ENCODE measurements around the gene IL23R.

IL23R gene

DNA sequence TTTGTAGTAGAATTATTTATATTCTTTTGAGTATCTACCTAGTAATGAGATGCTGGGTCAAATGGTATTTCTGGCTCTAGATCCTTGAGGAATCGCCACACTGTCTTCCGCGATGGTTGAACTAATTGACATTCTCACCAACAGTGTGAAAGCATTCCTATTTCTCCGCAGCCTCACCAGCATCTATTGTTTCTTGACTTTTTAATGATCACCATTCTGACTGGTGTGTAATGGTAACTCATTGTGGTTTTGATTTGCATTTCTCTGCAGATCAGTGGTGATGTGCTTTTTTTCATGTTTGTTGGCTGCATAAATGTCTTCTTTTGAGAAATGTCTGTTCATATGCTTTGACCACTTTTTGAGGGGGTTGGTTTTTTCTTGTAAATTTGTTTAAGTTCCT is 15.3 kb upstream of the IL23R start:
- no peak for DNase-seq

DNA sequence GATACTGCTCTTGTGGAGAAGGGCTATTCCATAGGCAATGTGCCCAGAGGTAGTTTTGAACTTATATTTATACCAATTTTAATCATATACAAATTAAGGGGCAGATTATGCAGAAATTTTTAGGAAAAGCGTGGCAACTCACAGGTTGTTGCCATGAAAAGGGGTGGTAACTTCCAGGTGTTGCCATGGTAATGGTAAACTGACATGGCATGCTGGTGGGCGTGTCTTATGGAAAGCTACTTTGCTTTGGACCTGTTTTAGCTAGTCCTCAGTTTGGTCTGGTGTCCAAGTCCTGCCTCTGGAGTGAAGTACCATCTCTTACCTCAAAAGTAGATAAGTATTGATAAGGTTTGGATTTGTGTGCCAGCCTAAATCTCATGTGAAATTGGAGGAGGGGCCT is 7.9 kb upstream of the IL23R start:
- DNase-seq = no peak

DNA sequence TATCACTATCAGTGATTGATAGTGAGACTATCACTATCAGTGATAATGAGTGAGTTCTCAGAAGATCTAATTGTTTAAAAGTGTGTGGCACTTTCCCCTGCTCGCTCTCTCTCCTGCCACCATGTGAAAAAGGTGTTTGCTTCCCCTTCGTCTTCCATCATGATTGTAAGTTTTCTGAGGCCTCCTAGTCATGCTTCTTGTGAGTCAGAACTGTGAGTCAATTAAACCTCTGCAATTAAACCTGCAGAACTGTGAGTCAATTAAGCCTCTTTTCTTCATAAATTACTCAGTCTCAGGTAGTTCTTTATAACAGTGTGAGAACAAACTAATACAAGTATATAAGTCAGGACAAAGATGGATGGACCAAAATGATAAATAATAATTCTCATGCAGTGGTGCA is 7.0 kb upstream of the IL23R start:
- no peak for DNase-seq

DNA sequence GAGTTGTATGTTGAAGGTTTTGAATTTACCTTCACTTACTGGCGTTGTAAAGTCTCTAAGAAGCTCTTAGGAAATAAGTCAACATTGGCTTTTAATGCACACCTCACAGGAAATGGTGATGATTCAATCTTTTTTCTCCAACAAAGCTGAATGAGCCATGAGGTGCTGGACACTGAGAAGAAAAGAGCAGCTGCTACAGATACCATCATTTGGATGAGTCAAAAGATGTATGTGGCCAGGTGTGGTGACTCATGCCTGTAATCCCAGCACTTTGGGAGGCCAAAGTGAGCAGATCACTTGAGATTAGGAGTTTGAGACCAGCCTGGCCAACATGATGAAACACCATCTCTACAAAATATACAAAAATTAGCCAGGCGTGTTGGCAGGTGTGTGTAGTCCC is 3.3 kb upstream of the IL23R start:
- no peak for DNase-seq

DNA sequence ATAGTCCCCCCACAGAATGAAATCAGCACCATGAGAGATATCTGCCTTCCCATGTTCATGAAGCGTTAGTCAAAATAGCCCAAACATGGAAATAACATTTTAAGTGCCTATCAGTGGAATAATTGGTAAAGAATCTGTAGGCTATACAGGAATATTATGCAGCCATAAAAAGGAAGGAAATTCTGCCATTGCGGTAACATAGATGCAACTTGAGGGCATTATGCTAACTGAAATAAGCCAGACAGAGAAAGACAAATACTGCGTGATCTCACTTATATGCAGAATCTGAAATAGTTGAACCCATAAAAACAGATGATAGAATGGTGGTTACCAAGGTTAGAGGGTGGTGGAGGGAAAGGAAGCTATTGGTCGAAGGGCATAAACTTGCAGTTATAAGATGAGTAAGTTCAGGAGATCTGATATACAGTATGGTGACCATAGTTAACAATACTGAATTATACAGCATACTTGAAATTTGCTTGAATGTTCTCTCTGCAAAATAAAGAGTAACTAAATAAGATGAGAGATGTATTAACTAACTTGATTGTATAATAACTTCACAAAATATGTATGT is 699 bp upstream of the IL23R start:
- no peak for DNase-seq

DNA sequence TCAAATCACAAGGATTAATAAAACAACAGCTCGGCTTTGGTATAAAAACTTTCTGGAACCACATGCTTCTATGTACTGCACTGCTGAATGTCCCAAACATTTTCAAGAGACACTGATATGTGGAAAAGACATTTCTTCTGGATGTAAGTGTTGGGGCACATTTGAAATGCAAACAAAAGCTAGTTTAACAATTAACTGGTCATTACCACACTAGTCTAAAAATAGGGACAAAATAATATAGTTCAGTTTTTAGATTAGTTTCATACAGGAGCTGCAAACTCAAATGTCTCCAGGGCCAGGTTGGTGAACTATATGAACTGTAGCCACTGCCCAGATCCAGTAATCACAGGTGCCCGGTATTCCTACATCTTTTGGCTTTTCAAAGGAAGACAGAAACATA is 3.2 kb downstream of the IL23R start:
- DNase-seq = no peak

DNA sequence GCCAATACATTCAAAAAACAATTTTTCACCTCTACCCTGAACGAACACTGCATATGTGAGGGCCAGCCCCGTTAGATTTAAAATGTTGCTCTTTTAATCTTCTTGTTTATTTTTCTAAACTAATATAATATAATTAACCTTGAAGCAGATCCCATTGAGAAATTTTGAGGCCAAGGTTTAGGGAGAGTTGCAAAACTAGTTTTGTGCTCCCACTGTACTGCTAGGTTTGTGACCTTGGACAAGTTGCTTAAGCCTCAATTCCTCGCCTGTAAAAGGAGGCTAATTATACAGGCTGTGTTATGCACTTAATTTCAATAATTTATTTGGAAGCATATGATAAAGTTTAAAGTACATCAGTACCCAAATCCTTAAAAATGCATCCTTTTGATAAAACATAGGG is 3.7 kb downstream of the IL23R start:
- no peak for DNase-seq

DNA sequence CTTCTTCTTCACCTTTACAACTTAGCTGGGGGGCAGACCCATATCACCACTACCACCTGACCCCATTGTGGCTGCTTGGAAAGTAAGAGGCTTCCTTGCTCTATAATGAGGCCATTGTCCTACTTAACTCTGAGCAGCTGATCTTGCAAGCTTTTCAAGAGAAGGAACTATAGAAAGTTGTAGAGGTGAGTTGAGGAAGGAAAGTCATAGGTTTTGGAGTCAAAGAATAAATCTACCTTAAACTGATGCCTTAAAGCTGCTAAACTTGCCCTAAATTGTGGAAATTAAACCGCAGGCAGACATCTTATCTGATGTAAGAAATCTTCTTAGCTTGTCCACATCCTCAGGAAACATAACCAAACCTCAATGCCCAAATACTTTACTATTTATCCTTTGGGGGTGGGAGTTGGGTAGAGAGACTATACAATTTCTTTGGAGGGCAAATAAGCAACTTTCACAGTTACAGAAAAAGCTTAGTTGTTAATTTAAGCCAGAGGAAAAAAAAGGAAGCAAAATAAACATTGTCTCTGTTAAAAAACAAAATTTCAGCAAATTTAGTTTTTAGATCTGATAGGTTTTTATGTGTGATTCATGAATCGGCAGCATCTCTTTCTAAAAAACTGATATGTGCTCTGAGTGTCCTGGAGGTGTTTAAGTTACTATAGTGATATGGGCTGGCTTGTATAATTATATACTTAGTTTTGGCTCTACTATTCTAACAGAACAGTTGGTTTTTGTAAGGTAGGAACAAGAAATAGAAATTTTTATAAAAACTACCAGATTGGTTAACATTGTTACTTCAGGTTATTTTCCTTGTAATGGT is 4.7 kb downstream of the IL23R start:
- DNase-seq = no peak

DNA sequence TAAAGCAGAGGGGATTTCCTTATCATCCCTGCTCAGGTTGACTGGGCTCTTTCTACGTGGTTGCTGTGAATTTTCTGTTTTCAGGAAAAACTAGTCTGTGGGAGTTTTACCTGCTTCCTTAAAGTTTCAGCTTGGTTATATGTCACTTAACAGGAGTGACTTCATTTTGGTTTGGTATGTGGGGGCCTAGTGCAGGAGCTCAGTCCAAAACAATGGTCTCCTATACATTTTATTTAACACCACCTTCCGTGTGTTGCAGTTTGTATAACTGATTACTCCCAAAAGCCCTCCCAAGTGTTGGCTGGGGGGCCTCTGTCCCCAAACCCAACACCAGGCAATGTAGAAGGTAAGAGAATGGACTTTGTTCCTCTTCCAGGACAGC is 5.3 kb downstream of the IL23R start:
- DNase-seq = no peak

DNA sequence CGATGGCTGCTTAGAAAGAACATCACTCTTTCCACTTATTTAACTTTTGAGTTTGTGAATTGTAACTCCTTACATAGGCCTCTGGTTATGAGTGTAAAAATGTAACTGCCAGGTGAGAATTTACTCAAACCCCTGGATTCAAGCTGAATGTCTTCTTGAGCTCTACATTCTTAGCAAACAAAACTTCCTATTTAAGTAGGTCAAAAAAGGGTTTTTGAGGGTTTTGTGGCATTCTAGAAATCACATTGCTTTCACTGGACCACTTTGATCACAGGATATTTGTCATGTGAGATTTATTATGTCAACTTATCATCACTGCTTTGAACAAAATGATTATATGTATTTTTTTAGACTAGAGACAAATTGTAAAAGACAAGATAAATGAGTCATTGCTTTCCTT is 5.7 kb downstream of the IL23R start:
- DNase-seq = no peak

DNA sequence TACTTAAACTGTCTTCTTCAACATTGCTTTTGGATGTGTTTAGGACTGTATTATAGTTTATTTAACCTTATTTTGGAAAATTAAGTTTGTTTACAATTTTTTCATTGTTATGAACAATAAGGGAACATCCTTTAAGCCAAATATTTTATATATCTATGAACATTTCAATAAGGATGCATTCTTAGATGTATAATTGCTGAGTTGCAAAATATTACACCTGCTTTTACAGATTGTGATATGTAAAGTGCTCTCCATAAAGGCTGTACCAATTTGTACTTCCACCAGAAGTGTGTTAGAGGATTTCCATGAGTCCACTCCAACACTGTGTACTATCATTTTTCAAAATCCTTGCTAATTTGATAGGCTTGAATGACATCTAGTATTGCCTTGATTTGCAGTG is 7.7 kb downstream of the IL23R start:
- no peak for DNase-seq

DNA sequence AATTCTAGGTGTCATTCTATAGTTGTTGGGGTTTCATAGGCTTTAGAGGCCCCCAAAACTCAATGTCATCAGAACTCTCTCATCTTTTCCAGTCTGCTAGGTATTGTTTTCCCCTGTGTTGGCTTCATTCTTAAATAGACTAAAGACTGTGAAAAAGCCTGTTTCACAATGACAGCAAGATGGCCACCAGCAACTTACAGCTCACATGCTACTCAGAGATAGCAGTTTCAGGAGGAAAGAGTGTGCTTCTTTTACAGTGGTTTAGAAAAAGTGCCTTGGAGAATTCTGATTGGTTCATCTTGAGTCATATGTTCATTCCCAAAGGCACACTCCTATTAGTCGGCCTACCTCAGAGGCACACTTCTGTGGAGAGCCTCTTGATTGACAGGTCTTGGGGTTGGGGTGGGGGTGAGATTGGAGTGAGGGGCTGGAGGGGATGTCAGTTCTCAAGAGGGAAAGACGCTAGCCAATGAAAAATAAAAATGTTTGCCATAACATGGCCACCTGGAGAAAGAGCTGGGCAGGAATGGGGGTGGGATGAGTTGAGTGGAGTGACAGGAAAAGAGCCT is 8.5 kb downstream of the IL23R start:
- DNase-seq = no peak

DNA sequence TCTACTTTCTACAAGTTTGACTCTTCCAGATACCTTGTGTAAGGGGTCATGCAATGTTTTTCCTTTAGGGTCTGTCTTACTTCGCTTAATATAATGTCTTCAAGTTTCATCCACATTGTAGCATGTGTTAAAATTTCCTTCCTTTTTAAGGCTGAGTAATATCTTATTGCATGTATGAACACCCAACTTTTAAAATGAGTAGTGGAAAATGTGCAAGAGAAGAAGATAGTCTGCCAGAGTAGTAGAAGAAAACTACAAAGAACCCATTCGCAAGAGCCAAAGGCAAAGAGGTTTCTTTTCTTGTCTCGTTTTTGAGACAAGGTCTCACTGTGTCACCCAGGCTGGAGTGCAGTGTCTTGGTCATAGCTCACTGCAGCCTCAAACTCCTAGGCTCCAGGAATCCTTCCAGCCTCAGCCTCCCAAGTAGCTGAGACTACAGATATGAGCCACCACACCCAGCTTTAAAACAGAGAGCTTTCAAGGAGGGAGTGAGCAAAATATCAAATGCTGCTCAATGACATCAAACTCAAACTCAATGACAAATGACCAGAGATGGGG is 9.4 kb downstream of the IL23R start:
- DNase-seq = no peak

DNA sequence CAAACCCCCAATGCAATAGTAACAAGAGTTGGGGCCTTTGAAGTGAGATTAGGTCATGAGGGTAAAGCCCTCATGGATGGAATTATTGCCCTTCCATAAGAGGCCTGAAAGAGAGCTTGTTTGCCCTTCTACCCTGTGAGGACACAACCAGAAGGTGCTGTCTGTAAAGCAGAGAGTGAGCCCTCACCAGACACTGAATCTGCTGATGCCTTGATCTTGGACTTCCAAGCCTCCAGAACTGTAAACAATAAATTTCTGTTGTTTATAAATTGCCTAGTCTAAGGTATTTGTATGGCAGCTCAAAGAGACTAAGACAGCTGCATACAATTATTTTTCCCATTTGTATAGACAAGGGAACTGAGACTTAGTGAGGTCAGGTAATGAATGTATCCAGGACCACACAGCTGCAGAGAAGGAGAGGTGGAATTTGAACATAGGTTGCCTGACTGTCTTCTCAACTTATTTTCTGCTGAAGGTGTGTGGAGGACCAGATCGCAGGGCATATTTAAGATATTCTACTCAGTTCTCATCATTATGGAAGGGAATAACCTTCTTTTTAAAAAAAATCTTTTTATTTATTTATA is 18.7 kb downstream of the IL23R start:
- no peak for DNase-seq

DNA sequence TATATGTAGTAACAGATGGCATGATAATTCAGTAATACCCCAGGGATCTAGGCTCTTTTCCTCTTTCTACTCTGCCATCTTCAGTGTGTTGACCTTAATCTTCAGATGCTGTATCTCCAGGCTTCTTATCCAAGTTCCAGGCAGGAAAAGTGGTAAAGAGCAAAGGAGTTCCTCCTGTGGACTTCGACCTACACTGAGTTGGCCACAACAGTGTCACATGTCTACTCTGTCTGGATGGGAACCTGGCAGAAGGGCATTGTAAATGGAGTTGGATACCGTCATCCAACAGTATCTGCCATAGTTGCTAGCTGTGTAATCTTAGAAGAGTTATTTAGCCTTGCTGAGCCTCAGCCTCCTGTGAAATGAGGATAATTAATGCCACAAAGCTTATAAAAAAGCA is 21.9 kb downstream of the IL23R start:
- no peak for DNase-seq

DNA sequence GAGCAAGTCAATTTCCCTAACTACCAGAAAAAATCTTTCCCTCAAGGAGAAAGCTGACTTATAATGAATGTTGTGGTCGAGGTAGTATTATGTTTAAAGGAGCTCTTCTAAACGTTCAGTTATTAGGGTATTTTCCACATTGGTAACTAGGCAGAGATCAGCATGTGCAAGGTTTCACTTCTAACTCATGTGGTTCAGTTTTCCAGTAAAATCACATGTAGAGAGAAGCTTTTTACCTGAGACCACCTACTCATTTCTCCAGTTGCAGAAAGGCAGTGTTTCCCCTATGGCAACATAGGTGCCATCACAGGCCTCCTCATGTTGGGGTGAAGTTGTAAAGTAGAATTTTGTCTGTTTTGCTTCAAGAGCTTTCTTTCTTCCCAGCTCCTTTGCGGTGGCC is 23.7 kb downstream of the IL23R start:
- no peak for DNase-seq

DNA sequence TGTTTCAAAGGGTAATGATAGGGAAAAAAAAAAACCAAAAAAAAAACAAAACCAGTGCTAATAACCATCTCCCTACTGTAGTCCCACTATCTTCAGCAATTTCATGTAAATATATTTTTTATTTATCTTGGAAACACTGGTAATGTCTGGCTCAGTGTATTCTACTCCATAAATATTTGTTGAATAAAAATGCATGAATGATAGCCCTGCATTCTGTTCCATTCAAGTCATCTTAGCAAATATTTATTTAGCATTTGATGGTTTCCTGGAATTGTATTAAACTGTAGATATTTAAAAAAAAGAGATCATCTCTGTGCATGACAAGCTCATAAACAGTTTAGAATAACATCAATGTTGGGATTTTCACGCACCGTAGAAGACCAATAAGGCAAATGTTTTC is 24.2 kb downstream of the IL23R start:
- no peak for DNase-seq

DNA sequence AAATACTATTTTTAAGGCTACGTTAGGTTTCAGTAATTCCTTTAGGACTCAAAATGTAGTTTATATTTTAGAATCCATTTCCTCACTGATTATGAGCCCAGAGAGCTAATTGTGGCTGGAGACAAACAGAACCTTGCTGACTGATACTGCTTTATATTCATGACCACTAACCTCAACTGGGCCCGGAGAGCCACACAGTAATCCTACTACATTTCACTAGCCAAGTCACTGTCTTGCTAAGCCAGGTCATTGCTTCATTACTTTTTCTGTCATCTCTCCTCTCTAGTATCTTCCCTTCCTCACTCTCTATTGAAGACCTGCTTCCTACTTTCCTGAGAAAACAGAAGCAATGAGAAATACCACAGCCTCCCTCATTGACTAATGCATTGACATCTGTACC is 24.7 kb downstream of the IL23R start:
- DNase-seq = no peak

DNA sequence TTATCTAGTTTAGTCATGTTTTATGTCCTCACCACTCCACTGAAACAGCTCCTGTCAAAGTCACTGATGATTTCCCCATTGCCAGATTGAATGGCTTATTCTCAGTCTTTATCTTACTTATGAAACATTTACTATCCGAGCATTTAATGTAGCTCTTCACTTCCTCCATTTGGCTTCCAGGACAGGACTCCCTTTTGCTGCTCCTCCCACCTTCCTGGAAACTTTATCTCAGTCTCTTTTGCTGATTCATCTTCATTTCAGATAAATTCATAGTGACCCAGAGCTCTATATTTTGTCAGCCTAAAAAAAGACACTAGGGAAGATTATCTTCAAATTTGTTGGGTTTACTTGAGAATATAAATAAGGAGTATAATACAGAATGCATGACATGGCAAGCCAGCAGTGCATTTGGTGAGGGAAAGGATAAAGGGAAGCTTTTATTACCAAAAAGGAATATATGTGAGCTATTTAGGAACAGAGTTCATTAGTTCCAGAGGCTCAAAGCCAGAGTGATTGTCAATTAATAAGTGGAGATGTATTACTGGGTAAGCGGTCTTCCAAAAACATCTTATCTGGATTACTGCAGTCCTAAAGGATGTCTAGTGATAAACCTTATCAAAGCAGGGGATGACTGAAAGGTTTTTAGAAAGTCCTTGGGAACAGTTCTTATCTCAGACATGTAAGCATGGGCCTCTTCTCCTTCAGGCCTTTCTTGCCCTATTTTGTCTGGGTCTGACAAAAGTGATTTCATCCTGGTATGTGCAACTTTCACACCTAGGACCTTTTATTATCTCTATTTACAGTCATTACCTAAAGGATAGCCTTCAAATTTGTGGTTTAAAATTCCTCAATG is 25.6 kb downstream of the IL23R start:
- DNase-seq = no peak

DNA sequence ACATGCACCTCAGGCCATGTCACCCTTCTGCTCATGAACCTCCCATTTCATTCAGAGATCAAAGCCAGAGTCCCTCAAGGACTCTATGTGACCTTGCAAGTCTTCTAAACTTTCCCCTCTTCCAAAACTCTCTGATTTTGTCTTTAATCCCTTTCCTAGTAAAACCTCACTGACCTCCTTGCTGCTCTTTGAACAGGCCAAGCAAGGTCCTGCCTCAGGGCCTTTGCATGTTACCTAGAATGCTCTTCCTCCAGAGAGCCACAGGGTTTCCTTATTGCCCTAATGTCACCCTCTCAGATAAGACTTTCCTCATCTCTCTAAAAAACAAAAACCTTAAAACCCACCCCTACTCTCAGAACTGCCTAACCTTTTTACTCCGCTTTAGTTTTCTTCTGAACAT is 26.6 kb downstream of the IL23R start:
- no peak for DNase-seq

DNA sequence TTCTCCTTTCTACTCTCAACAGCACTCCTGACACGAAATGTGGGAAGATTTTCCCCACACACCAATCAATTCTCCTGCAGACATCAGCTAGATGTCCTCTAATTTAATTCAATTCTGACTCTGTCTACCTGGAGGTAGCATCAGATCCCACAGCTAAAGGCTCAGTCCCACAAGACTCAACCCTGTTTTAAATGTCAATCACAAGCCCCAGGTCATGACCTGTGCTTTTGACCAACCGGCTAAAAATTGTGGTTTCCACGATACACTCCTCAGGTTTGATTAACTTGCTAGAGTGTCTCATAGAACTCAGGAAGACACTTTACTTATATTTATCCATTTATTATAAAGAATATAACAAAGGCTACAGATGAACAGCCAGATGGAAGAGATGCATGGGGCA is 27.4 kb downstream of the IL23R start:
- DNase-seq = no peak

DNA sequence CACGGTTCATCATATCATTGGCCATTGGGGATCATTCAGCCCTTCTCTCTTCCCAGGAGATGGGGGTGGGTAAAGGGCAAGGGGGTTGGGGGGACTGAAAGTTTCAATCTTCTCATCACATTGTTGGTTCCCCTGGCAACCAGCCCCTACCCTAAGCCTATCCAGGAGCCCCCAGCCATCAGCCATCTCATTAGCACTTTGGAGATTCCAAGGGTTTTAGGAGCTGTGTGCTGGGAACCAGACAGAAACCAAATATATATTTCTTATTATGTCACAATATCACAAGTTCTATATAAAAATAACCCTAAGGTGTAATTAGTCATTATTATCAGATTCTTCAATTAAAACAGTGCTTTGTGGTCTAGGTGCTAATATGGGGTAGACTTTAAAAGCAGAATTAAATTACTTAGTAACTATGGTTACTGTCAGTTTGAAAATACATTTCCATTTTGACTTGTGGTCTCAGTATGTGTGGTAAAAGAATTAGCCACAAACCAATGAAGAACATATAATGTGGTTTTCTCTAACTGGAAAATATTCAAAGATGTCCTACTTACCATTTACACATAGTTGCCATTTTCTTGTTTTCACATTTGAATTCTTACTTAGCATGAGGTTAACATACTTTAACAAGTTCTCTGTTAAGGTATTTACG is 28.1 kb downstream of the IL23R start:
- DNase-seq = no peak

DNA sequence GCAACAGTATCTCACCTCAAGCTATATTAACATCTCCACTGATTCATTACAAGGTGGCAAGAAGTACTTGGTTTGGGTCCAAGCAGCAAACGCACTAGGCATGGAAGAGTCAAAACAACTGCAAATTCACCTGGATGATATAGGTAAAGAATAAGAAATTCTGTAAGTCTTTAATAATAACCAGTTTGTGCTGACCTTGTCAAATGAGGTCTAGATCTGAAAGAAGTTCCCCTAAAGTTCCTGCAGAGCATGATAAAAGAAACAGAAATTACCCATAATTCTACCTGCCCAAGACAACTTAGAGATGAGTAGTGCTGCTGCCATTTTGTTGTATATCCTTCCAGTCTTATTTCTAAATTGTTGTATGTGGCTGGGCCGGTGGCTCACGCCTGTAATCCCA is 34.5 kb downstream of the IL23R start:
- no peak for DNase-seq
